HEK293T (cell line): Measurements from ENCODE around the gene TECTB.

Experiments used
- CTCF ChIA-PET: fragments of 350-600 bp; formaldehyde crosslinking; extraction: SDS; loops from one replicate; lab custom pipeline; 2021; ENCODE audit warnings: antibody characterized with exemption, inconsistent platforms; lab: Yijun Ruan, JAX
- POLR2A ChIA-PET: fragments of 350-600 bp; formaldehyde crosslinking; extraction: SDS; loops from one replicate; lab custom pipeline; 2020; ENCODE audit warnings: antibody characterized with exemption, inconsistent platforms; lab: Yijun Ruan, JAX
- DNase-seq: peaks from one replicate; pipeline ENCODE4 v3.0.0; 2012; ENCODE audit warnings: mixed read lengths; ENCODE audit errors: extremely low spot score
- ARNT ChIP-seq: fragments of 450-650 bp; IDR thresholded peaks from 2 replicates; pipeline ENCODE4 v1.6.1; 2017; ENCODE audit warnings: mild to moderate bottlenecking
- BHLHE40 ChIP-seq: fragments of 450-650 bp; IDR thresholded peaks from 2 replicates; pipeline ENCODE4 v1.6.1; 2016; ENCODE audit warnings: mild to moderate bottlenecking, moderate library complexity, borderline replicate concordance
- CTBP1 ChIP-seq: fragments of 450-650 bp; IDR thresholded peaks from 2 replicates; pipeline ENCODE4 v1.6.1; 2016; ENCODE audit warnings: borderline replicate concordance
- ELF4 ChIP-seq: fragments of 450-650 bp; IDR thresholded peaks from 2 replicates; pipeline ENCODE4 v1.6.1; 2017; ENCODE audit warnings: antibody characterized with exemption
- FOXA1 ChIP-seq: fragments of 450-650 bp; IDR thresholded peaks from 2 replicates; pipeline ENCODE4 v1.6.1; 2016; ENCODE audit warnings: mild to moderate bottlenecking
- FOXK2 ChIP-seq: fragments of 450-650 bp; IDR thresholded peaks from 2 replicates; pipeline ENCODE4 v1.6.1; 2016; ENCODE audit warnings: mild to moderate bottlenecking
- FOXM1 ChIP-seq: fragments of 450-650 bp; IDR thresholded peaks from 2 replicates; pipeline ENCODE4 v1.6.1; 2017; ENCODE audit warnings: mild to moderate bottlenecking, borderline replicate concordance
- HDGF ChIP-seq: fragments of 450-650 bp; IDR thresholded peaks from 2 replicates; pipeline ENCODE4 v1.6.1; 2017; ENCODE audit warnings: antibody characterized with exemption, borderline replicate concordance
- L3MBTL2 ChIP-seq: fragments of 450-650 bp; conservative IDR thresholded peaks from 2 replicates; pipeline ENCODE4 v1.6.1; 2016; ENCODE audit warnings: mild to moderate bottlenecking
- LEF1 ChIP-seq: fragments of 450-650 bp; IDR thresholded peaks from 2 replicates; pipeline ENCODE4 v1.6.1; 2017; ENCODE audit warnings: mild to moderate bottlenecking, borderline replicate concordance
- NFRKB ChIP-seq: fragments of 450-650 bp; IDR thresholded peaks from 2 replicates; pipeline ENCODE4 v1.6.1; 2016; ENCODE audit warnings: mild to moderate bottlenecking, moderate library complexity
- PKNOX1 ChIP-seq: fragments of 450-650 bp; IDR thresholded peaks from 2 replicates; pipeline ENCODE4 v1.6.1; 2016
- SP1 ChIP-seq: fragments of 450-650 bp; IDR thresholded peaks from 2 replicates; pipeline ENCODE4 v1.6.1; 2017
- SUZ12 ChIP-seq: fragments of 450-650 bp; IDR thresholded peaks from 2 replicates; pipeline ENCODE4 v1.6.1; 2016; ENCODE audit warnings: mild to moderate bottlenecking
- TARDBP ChIP-seq: fragments of 450-650 bp; IDR thresholded peaks from 2 replicates; pipeline ENCODE4 v1.6.1; 2016
- ZNF384 ChIP-seq: fragments of 450-650 bp; IDR thresholded peaks from 2 replicates; pipeline ENCODE4 v1.6.1; 2016

The TECTB gene

DNA sequence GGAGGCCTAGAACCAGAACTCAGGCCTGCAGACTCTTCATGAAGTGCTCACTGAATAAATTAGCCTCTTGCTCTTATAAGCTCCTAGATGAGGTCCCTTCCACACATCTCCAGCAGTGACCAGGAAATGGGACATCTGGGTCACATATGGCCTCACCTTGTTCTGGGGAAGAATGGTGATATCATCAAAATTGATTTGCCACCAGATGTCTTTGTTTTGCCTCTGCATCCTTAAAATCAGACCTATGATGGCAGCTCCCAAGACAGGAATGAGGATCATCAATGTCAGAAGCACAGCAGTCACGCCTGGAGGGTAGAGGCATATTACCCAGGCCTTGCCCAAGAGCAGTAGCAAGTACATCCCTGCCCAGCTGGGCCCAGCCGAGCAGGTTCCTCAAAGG, 57.4 kb downstream of the TECTB start:
- no peak for DNase-seq
- no peak for TF ChIP-seq CTBP1
- no peak for TF ChIP-seq ZNF384
- TF ChIP-seq SUZ12 = no peak
- TF ChIP-seq ELF4 = no peak
- TF ChIP-seq NFRKB = no peak
- ChIA-PET POLR2A (no interaction called here), CTCF (interaction anchor here (0.5 kb wide), 1 partner anchor 131 kb away, joined by 3 read pairs; no protein-coding TSS in a partner anchor)

DNA sequence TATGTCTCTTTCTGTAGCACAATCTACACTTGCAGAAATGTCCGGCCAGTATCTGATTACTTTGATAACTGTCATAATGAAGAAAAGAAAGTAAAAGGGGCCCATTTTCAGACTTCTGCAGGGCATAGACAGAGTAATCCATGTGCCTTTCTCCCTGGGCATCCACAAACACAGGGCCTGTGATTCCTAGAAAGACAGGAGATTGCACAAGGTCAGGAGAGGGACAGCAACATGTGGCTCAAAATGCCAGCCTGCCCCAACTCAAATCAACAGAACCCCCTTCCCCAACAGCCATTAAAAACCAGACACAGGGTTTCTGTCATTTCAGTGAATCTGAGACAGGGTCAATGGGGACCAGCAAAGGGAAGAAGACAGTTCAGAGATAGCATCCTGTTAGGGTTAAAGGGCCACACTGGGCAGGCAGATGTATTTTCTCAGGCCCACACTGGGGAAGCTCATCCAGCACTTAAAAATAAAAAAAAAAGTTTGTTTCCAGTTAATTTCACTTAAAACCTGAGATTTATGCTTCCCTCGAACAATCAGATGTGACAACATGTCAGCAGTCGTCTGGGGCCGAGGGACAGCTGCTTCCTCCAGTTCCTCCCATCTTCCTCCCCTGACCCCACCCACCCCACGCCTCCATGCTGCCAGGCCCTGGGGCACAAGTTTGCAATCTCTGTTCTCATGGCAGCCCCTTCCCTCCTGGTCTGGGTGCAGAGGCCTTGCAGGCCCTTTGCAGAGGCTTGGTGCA, 60.0 kb downstream of the TECTB start:
- POLR2A ChIA-PET = no interaction called here
- CTCF ChIA-PET = no interaction called here
- DNase-seq = no peak
- no peak for TF ChIP-seq ZNF384
- no peak for TF ChIP-seq LEF1
- no peak for TF ChIP-seq L3MBTL2
- TF ChIP-seq CTBP1 = no peak
- no peak for TF ChIP-seq PKNOX1
- no peak for TF ChIP-seq FOXA1
- no peak for TF ChIP-seq FOXM1
- no peak for TF ChIP-seq NFRKB

GRCh38 chr10:112344261-112344660, 61.1 kb downstream of the TECTB start:
- TF ChIP-seq FOXM1 = no peak
- POLR2A ChIA-PET = no interaction called here
- CTCF ChIA-PET = no interaction called here
- no peak for DNase-seq

GRCh38 chr10:112345202-112345601, 62.0 kb downstream of the TECTB start:
- POLR2A ChIA-PET = no interaction called here
- no peak for TF ChIP-seq FOXM1
- TF ChIP-seq FOXA1 = no peak
- no peak for TF ChIP-seq BHLHE40
- TF ChIP-seq ARNT = no peak
- TF ChIP-seq NFRKB = no peak
- no peak for TF ChIP-seq SP1
- no peak for TF ChIP-seq FOXK2
- TF ChIP-seq L3MBTL2 = no peak
- no peak for TF ChIP-seq LEF1
- TF ChIP-seq ELF4 = no peak
- TF ChIP-seq CTBP1 = no peak
- TF ChIP-seq PKNOX1 = no peak
- no peak for TF ChIP-seq TARDBP
- no peak for TF ChIP-seq ZNF384
- TF ChIP-seq SUZ12 = no peak
- no peak for DNase-seq
- CTCF ChIA-PET = no interaction called here

- DNase-seq = no peak
- no peak for TF ChIP-seq FOXK2
- no peak for TF ChIP-seq ARNT
- TF ChIP-seq PKNOX1 = no peak
- no peak for TF ChIP-seq FOXM1
- TF ChIP-seq ZNF384 = no peak
- no peak for TF ChIP-seq L3MBTL2
- no peak for TF ChIP-seq LEF1
- TF ChIP-seq BHLHE40 = no peak
- TF ChIP-seq CTBP1 = no peak
- no peak for TF ChIP-seq SUZ12
- no peak for TF ChIP-seq ELF4
- no peak for TF ChIP-seq TARDBP
- TF ChIP-seq SP1 = no peak
- TF ChIP-seq NFRKB = no peak
- TF ChIP-seq HDGF = no peak
- no peak for TF ChIP-seq FOXA1
- ChIA-PET CTCF (no interaction called here), POLR2A (no interaction called here)
Measured at GRCh38 chr10:112345743-112346142, 62.5 kb downstream of the TECTB start.

DNA sequence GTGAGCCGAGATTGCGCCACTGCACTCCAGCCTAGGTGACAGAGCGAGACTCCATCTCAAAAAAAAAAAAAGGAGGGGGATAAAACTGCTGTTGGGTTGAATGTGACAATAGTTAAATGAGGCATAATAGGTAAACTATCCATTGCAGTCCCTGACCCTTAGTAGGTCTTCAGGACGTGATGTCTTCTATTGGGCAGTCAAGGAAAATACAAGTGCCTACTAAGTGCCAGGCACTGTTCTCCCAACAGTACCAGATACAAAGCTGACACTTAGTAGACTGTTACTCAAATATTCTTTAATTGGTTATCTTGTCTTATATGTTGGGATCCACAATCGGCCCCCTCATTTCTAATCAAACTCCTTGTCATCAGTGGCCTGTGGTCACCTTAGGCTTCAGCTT, 63.6 kb downstream of the TECTB start:
- ChIA-PET POLR2A (no interaction called here), CTCF (interaction anchor here (0.7 kb wide), 1 partner anchor 90 kb away, joined by 8 read pairs; no protein-coding TSS in a partner anchor)
- no peak for TF ChIP-seq HDGF
- no peak for TF ChIP-seq L3MBTL2
- no peak for TF ChIP-seq CTBP1
- TF ChIP-seq PKNOX1 = no peak
- TF ChIP-seq SP1 = no peak
- DNase-seq = no peak
